SK-N-DZ (cell line): Measurements from ENCODE around the gene CCDC180.
"Not testable (repeated sequence)": the region's sequence is repeated elsewhere in the genome, so short reads cannot be mapped to it uniquely, and the experiment has no call there.

Experiments used
- DNase-seq: peaks from one replicate; pipeline ENCODE4 v3.0.0-alpha.2; 2015; ENCODE audit warnings: low spot score

Gene CCDC180

DNA sequence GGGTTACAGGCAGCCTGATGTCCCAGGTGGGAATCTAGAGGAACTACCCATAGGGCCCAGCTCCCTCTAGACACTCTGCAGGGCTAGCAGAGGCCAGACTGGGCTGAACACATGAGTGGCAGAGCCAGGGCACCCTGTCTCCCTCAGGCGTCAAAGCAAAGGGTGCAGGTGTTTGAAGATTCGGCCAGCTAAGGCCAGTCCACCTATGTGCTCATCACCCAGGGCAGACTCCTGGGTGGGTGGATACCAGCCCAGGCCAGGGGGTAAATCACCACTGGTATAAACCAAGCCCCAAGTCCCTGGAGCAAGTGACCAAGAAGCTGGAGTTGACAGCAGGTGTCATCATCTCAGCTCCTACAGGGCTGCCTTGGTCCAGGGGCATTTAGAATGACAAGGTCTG, 3.4 kb downstream of the CCDC180 start:
- DNase-seq, result no peak

DNA sequence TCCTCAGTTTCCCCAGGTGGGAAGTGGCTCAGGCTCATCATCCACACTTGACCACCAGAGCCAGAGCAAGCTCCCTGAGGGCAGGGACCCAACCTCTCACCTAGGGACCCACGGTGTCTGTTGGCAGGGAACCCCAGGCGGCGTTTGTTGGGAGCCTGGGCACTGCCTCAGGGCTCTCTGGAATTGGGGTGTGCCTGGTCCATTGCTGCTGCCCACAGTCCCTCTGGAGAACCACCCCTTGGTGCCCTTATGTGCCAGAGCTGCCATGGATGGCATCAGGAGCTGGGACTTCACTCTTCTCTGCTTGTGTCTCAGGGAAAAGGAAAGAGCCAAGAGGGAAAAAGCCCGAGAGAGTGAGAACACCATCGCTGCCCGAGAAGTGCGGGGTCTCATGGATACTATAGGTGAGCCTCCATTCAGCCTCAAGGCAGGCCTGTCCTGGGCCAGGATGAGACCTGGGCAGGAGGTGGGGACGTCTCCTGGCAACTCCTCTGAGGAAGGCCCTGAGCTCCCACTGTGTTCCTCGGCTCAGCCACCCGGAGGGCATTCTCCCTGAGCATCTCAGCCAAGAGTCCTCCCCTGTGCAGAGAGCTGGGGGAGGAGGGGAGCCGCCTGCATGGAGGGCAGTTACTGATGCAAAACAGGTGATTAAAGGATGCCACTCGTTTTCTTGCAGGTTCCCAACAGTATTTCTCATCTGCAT, 4.5 kb downstream of the CCDC180 start:
- DNase-seq, result no peak

DNA sequence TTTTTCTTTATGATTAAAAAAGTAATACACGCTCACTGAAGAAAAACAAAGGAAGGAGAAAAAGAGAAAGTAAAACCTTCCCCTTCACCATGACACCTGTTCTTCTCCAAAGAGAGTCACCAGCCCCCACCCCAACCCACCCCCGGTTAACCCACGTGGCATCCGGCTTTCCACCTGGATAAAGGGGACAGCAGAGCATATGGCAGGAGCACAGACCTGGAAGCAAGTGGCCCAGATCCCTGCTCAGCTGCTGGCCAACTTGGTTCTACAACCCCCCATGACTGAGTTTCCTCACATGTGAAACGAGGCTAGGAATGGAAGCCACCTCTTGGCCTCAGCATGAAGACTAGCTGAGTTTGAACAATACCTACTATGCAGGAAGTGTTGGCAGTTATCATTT, 5.1 kb downstream of the CCDC180 start:
- no peak for DNase-seq

DNA sequence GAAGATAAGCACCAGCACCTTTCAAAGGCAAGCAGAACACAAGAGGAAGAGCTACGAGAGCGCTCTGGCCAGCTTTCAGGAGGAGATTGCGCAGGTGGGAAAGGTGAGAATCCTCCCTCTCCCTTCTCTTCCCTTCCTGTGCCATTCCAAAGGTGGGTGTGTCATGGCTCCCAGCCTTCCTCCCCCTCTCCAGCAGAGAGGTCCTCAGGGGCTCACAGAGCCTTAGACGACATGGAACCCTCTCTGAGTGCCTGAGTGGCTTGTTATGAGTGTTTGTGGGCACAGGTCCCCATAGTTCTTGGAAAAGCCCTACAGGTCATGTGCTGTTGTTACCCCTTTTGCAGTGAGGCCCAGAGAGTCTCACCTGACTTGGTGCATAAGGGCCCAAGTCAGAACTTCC, 5.8 kb downstream of the CCDC180 start:
- no peak for DNase-seq

DNA sequence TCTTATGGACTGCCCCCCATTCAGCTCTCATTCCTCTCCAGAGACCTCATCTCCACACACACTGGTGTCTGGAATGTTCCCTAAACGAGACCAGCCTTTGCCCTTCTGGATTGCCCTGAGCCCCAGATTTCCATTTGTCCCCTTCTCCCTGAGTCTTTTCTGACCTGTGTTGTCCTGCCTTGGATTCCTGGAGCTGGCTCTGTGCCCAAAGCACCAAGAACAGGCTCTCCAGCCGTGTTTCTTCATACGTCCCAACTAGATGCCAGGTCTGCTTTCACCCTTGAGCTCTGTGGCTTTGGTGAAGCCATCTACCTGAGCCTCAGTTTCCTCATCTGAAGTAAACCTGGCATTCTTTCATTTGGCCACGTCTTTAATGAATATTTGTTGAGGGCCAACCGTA, 6.3 kb downstream of the CCDC180 start:
- no peak for DNase-seq

DNA sequence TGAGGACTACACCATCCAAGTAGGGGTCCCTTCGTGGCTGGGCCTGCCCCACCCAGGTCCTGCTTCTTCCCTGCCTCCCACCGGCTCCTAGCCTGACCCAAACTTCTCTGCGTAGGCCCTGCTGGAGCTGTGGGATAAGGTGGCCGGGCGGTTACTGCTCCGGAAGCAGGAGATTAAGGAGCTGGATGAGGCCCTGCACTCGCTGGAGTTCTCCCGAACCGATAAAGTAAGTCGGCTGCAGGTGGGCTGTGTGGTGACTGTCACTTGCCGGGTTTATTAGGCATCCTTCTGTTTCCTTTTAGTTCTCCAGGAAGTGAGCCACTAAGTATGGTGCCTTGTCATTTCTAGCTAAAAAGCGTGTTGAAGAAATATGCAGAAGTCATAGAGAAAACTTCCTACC, 7.0 kb downstream of the CCDC180 start:
- no peak for DNase-seq

DNA sequence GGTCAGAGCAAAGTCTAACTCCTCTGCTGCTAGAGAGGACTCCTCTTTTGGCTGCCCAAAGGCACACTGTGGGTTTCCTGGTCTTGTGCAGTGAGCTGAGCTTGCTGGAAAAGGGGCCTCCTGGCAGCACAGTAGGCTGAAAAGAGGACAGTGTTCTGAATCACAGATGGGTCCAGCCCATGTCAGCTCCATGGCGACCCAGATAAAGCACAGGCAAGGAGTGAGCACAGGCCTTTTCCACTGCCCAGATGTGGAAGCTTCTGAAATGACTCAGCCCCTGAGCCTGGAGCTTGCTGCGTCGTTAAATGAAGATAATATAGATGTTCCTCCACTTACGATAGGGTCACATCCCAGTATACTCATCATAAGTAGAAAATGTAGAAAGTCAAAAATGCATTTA, 8.1 kb downstream of the CCDC180 start:
- DNase-seq, result no peak

DNA sequence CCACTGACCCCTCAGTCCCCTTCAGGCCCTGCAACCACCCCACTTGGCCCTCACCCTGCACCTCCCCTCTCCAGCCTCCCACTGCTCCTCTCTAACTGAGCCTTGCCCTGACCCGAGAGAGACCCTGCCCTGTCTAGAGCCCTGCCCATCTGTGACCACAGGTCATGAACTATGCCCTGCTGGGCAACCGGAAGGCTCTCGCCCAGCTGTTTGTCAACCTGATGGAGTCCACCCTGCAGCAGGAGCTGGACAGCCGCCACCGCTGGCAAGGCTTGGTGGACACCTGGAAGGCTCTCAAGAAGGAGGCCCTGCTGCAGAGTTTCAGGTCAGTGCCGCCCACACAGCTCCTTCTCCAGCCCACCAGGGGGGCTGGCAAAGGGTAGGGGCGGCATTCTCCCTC, 9.4 kb downstream of the CCDC180 start:
- no peak for DNase-seq

DNA sequence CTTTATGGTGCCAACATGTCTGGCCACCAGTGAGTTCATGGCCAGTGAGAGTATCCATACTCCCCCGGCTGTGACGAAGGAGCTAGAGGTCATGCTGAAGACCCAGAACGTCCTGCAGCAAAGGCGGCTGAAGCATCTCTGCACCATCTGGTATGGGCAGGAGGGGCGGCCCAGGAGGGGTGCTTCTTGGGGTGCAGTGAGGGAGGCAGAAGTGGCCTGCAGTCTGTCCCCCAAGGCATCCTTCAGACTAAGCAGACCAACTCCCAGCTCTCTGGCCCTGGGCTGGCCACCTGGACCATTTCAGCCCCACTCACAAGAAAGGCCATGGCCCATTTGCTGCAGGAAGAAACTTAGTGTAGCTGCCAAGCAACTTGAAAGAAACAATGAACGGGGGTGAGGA, 11.0 kb downstream of the CCDC180 start:
- no peak for DNase-seq

DNA sequence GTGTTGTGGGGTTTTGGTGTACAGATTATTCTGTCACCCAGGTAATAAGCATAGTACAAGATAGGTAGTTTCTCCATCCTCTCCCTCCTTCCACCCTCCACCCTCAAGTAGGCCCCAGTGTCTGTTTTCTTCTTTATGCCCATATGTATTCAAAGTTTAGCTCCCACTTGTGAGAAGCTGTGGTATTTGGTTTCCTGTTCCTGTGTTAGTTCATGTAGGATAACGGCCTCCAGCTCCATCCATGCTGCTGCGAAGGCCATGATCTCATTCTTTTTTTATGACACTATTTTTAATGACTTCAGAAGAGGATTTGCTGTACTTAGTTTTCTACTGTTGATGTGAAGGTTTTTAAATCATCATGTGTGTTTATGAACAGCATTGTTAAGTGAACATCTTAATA, 11.9 kb downstream of the CCDC180 start:
- no peak for DNase-seq

DNA sequence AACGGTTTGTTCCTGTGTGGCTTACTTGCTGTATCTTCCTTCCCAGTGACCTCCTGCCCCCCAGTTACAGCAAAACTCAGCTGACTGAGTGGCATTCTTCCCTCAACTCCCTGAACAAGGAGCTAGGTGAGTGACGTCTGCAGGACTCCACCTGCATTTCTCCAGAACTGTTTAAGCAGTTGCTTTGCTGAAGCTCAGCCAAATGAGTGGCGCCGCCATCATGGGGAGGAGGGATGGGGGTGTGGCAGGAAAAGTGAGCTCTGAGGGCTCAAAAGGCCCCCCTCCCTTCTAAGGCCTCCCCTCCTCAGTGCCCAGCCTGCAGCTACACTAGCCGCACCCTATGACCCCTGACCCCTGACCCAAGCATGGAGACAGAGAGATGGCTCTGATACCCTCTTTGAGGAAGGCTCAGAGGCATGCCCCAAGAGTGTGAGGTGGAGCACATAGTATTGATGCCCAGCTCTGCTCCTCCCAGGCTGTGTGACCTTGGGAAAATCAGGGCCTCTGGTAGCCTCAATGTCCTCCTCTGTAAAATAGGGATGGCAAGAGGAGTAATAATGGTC, 12.7 kb downstream of the CCDC180 start:
- DNase-seq, result no peak

DNA sequence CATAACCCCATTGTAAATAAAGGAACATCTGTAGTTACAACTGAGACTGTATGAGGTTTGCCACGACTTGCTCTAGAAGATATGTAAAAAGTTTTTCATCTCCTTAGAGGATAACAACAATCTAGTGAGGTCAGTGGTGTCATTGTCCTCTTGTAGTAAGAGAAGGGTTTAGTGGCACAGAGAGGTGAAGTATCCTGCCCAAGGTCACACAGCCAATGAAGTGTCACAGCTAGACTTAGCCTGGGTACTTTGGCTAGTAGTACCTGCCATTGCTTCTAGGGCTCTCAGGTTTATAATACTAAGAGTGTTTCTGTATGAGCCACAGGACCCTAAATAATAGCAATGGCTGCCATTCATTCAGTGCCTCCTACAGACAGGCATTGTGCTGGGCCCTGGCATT, 13.8 kb downstream of the CCDC180 start:
- no peak for DNase-seq

DNA sequence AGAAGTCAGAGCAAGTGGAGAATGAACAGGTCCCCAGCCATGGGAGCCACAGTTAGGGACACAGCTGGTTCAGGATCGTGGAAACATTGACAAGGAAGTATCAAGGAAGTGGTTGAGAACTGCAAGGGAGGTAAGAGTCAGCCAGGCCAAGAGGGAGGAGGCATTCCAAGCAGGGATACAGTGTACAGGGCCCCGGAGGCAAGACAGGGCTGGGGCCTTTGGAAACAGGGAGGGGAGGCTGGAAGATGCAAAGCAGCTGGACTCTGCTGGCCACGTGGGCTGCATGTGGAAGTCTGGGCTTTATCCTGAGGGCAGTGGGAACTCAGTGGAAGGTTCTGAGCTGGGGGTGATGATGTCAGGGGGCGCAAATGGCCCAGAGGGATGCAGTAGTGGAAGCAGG, 14.2 kb downstream of the CCDC180 start:
- no peak for DNase-seq

DNA sequence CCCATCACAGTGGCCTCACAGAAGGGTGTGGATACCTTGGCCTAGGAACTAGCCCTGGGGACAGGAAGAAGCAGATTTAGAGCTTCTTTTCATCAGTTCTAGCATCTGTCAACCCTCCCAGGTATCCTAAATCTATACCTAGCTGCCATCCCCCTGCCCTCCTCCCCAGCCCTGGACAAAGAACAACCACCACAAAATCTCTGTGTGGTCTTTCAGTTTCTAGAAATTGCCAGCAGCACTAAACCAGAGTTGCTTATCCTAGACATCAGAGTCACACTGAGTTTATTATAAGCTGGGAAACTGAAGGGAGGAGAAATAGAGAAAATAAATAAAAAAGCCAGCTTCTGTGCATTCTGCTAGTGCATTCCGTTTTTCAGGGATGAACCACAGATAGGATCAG, 14.6 kb downstream of the CCDC180 start:
- no peak for DNase-seq

DNA sequence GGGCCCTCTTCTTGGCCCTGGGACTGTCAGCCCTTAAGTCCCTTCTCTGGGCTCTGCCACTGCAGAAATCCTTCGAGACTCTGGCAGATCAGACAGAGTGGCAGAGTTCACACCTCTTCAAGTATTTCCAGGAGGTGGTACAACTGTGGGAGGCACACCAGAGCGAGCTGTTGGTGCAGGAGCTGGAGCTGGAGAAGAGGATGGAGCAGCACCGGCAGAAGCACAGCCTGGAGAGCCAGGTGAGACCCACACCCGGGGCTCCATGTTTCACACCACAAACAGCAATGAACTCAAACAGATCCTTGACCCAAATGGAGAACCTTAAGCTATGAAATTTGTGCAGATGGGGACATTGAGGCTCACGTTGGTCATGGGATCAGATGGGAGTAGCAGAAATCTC, 17.5 kb downstream of the CCDC180 start:
- no peak for DNase-seq

DNA sequence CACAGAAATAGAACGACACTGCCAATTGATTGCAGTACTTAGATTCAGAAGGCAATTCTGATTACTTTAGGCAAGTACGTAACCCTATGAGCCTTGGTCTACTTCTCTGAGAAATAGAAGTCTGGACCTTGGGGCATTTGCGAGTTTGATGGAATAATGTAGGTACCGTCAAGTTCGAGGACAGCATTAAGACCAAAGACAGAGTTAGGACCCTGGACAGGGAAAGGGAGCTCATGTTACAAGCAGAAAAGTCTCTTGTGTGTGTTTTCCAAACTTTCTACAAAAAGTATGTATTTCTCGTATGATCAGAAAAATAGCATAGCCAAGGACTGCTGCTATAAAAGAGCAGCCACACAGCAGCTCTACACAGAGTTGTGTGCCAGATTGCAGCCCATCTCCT, 20.1 kb downstream of the CCDC180 start:
- DNase-seq, result no peak

DNA sequence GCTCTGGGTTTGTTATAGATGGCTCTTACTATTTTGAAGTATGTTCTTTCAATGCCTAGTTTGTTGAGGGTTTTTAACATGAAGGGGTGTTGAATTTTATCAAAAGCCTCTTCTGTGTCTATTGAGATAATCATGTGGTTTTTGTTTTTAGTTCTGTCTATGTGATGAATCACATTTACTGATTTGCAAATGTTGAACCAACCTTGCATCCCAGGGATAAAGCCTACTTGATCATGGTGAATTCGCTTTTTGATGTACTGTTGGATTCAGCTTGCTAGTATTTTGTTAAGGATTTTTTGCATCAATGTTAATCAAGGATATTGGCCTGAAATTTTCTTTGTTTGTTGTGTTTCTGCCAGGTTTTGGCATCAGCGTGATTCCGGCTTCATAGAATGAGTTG, 25.5 kb downstream of the CCDC180 start:
- DNase-seq, result no peak

DNA sequence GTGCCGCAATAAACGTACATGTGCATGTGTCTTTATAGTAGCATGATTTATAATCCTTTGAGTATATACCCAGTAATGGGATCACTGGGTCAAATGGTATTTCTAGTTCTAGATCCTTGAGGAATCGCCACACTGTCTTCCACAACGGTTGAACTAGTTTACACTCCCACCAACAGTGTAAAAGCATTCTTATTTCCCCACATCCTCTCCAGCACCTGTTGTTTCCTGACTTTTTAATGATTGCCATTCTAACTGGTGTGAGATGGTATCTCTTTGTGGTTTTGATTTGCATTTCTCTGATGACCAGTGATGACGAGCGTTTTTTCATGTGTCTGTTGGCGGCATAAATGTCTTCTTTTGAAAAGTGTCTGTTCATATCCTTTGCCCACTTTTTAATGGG, 28.2 kb downstream of the CCDC180 start:
- DNase-seq, result not testable (repeated sequence)

DNA sequence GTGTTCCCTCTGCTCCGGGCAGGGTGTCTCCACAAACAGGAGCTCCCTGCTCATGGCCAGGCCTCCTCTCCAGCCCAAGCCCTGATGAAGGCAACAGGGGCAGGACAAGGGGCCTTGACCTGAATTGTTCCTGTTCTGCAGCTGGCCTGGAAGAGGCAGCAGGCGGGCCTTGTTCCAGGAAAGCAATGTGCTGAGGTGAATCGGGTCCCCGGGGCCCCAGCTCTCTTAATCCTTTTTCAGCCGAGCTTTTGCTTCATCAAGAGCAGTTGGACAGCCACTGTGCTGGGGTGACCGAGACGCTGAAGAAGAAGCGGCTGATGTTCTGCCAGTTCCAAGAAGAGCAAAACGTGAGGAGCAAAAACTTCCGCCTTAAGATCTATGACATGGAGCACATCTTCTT, 41.4 kb downstream of the CCDC180 start:
- DNase-seq, result no peak

DNA sequence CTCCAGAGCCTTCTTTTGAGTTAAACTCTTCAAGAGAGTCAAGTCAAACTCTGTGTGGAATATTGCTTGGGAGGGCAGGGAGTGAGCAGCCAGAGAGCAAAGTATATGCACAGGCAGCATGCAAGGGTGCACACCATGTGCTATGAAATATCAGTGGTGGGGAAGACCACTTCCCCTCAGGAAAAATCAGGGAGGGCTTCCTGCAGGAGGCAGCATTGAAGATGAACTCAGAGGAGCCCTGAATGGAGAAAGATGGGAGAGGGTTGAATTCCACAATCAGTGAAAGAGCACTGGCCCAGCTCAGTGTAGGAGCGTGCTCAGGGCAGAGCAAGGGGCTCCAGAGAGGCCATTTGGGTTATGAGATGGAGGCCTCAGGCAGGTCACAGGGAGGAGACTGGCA, 41.9 kb downstream of the CCDC180 start:
- no peak for DNase-seq

DNA sequence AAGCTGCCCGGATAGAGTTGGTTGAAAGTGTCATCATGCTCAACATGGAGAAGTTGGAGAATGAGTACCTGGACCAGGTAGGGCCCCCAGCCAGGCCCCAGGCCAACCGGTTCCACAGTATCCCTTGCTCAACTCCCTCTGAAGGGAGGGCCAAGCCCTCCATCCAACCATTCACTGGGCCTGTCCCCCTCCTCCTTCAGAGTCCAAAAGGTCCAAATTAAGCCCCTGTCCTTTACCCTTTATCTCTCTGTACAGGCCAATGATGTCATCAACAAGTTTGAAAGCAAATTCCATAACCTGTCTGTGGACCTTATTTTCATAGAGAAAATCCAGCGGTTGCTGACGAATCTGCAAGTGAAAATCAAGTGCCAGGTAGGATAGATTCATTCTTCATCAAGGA, 47.2 kb downstream of the CCDC180 start:
- DNase-seq, result no peak

DNA sequence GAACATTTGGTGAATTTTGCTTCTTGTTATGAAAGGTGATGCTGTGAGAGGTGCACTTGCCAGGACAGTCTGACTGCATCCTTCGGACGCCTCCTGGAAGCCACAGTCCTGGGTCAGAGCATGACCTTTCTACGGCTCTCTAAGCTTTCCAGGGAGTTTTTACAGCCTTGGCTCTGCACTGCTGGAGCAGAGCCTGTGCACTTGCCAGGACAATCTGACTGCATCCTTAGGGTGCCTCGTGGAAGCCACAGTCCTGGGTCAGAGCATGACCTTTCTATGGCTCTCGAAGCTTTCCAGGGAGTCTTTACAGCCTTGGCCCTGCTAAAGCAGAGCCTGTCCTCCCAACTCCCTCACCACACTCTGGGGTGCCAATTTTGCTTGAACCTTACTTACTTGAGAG, 49.6 kb downstream of the CCDC180 start:
- DNase-seq, result no peak
